Cardiac septum (tissue), 1 donor: ENCODE measurements around the gene WDR37. TPM values are rescaled to one million over a fixed set of nuclear protein-coding genes. Genes with fewer than 3 reads are reported as not detected.
"Not testable (repeated sequence)": the region's sequence is repeated elsewhere in the genome, so short reads cannot be mapped to it uniquely, and the experiment has no call there.

Experiments
- DNase-seq: peaks from one replicate; pipeline ENCODE4 v3.0.0-alpha.2; 2020; ENCODE audit warnings: low spot score
- intact Hi-C: fragments of 100-400 bp; cut with DNase I; formaldehyde crosslinking; loops from one replicate; pipeline ENCODE4 v1.14.0; 2022
- long read RNA-seq: library from polyadenylated mRNA; unstranded; transcript quantifications from one replicate; pipeline ENCODE4 v2.0.0, GENCODE V29; 2021
- total RNA-seq: library from RNA; stranded (reverse); fragmentation: NEBNext Ultra II Directional; extraction: Animal tissue kit (Norgen Biotek cat#: 25700); gene quantifications from one replicate; pipeline ENCODE4 v1.2.1, GENCODE V29; 2021
- donor health status: DM: no; HTN: no; CAD: no.

Gene WDR37, protein sequence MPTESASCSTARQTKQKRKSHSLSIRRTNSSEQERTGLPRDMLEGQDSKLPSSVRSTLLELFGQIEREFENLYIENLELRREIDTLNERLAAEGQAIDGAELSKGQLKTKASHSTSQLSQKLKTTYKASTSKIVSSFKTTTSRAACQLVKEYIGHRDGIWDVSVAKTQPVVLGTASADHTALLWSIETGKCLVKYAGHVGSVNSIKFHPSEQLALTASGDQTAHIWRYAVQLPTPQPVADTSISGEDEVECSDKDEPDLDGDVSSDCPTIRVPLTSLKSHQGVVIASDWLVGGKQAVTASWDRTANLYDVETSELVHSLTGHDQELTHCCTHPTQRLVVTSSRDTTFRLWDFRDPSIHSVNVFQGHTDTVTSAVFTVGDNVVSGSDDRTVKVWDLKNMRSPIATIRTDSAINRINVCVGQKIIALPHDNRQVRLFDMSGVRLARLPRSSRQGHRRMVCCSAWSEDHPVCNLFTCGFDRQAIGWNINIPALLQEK
- 28.1 TPM for total RNA-seq
- long read RNA-seq, full-length matches to known transcripts: 5 of 44 reads
- long read RNA-seq, partial matches to known transcripts: 12 of 44 reads
- long read RNA-seq, other reads (novel, unspliced or antisense): 27 of 44 reads

DNA sequence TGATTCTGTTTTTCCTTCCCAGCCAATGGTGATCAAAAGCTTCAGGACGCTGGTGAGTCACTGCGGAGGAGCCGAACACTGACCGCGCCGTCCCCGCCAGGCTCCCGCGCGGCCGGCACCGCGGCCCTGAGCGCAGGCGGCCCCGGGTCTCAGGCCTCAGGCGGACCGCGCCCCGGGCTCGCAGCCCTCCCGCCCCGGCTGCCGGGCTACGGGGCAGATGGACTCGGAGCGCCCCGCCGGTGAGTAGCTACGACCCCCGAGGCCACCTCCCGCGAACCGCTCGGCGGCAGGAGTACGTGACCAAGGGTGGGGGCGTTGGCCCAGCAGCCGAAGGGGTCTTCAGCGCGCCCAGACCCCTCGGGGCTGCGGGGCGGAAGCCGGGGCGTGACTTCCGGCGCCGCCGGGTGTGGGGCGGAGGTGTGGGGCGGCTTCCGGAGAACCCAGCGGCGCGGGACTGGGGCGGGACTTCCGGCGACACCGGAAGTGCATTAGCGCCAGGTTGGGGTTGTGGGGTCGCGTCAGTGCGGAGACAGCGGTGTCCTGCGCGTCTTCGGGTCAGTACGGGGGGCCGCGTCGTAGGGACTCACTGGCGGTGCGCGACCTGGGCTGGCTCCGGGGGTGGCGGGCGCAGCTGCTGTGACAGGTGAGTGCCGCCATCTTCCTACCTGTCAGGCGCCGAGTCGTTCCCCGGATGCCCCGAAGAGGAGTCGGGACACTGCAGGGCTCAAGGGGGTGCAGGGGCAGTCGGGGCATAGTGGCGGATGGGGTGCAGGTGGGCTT, at the start of gene WDR37:
TSS of gene WDR37 (plus strand) at position 60 of the 780 bp plus-strand sequence. CDS start 15,771 bp downstream, outside the sequence.
- DNase-seq: peak; percentile 93
- intact Hi-C loops: loop anchor here (5.0 kb wide), 1 partner anchor 124 kb away; the partner anchor contains the start of gene LARP4B

DNA sequence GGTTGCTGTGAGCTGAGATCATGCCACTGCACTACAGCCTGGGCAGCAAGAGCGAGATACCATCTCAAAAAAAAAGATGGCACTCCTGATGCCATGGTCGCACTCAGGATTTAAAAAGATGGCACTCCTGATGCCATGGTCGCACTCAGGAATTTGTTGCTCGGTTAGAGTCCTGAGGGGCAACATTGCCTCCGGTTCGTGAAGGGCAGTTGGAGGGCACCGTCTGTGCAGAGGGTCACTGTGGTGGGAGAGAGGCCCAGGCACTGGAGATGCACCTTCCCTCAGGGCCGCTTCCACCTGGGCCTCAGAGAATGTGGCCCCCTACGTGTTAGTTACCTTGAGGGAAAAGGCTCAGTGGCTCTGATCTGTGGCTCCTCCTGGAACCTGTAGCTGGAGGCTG, 49.6 kb upstream of the WDR37 start:
- intact Hi-C loops: no loop called here
- DNase-seq: peak; percentile 63

DNA sequence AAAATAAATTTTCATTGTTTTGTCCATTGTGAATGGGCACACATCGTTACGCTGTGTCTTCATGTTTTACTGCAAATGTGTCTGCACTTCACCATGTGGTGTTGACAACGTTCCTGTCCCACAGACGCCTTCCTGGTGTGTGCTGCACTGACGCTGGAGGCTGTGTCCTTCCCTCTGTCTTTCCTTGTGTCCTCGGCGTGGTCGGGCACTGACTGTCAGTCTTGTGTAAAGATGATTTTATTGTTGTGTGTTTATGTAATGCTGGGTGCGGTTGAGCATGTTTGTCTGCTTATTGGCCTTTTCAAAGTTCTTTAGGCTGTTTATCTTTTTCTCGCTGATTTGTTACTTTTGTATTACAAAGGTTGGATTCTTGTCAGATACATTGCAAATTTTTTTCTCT, 48.6 kb upstream of the WDR37 start:
- intact Hi-C loops: no loop called here
- DNase-seq: peak; percentile 55

DNA sequence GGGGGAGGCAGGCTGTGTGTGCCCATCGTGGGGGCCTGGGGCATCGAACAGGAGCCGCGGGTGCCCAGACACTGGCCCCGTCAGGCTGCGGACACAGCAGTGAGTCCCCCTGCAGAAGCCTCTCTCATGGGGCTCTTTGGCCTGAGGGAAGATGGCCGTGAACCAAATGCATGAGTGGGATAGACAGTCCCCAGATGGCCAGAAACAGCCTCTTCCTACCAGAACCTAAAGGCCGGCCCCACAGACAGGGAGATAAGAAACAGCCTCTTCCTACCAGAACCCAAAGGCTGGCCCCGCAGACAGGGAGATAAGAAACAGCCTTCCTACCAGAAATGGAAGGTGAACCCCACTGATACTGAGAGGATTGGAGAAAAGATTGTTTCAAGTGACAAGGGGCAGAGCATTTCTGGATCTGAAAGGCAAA, 47.1 kb upstream of the WDR37 start:
- peak; percentile 73 for DNase-seq
- intact Hi-C loops: no loop called here

DNA sequence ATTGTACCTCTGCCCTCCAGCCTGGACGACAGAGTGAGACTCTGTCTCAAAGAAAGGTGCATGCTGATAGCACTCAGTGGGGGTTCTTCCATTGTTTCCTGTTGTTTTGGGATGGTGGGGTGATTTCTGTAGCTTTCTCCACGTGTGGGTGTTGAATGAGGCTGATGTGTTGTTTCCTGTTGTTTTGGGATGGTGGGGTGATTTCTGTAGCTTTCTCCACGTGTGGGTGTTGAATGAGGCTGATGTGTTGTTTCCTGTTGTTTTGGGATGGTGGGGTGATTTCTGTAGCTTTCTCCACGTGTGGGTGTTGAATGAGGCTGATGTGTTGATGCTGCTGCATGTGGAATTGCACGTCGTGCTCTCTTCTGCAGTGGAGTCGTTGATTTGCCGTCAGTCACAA, 46.2 kb upstream of the WDR37 start:
- DNase-seq, intact Hi-C loops: not testable (repeated sequence)

DNA sequence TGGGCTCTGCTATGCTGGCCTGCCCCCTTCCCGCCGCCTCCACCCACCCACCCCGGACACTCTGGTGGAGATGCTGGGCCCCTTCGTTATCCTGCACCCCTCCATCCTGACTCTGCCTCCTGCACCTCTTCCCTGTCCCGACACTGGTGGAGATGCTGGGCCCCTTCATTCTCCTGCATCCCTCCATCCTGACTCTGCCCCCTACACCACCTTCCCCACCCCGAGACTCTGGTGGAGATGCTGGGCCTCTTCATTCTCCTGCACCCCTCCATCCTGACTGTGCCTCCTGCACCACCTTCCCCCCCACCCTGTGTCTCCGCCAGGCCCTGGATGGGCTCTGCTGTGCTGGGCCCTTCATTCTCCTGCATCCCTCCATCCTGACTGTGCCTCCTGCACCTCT, 45.5 kb upstream of the WDR37 start:
- intact Hi-C loops: no loop called here

DNA sequence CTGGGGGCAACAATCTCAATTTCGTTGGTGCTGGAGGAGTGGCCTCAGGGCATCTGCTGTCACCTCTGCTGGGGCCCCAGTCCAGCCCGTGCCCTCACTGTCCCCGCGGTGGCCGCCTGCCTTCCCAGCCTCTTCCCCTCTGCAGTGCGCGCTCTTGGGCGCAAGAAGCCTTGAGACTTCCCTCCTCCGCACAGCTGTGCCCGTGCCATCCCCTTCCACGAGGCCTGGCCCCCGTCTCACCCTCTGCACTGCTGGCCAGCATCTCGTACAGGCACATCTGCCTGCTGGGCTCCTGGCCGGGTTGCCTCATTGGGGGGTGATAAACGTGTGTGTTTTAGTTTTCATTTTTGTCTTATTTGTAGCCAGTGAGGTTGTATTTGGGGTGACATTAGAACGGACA, 44.5 kb upstream of the WDR37 start:
- intact Hi-C loops: no loop called here
- peak; percentile 71 for DNase-seq

More for the DNA sequence above, 45.5 kb upstream of the WDR37 start:
- peak; percentile 43 for DNase-seq

DNA sequence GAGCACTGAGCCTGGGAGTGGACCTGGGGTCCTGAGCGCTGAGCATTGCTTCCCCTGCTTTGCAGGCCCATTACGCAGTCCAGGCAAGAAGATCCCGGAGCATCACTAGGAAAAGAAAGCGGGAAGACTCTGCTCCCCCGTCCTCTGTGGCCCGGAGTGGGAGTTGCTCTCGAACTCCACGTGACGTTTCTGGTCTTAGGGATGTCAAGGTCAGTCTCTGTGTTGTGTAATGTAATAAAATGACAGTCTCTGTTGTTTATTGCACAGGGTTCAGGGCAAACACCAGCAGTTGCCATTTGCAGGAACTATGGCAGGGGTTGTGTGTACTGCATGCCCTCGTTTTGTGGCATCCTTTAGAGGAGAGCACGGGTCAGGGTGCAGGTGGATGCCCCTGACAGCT, 40.5 kb upstream of the WDR37 start:
- peak; percentile 46 for DNase-seq
- intact Hi-C loops: no loop called here

DNA sequence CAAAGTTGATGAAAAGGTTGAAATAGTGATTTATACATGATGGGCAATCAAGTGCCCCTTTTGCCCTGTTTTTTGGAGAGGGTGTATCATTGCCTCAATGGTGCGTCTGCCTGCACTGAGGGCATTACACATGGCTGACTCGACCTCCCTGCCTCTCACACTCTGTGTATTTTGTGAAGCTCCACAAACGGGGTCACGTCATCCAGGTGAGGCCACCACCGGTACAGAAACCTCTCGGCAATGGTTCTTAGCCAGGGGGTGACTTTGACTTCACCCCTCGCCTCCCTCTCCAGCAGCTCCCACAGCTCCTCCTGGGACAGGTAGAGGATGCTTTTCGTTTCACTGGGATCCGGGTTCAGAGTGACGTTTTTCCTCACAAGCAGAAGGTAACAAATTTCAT, 36.8 kb upstream of the WDR37 start:
- intact Hi-C loops: no loop called here
- DNase-seq: peak; percentile 64

DNA sequence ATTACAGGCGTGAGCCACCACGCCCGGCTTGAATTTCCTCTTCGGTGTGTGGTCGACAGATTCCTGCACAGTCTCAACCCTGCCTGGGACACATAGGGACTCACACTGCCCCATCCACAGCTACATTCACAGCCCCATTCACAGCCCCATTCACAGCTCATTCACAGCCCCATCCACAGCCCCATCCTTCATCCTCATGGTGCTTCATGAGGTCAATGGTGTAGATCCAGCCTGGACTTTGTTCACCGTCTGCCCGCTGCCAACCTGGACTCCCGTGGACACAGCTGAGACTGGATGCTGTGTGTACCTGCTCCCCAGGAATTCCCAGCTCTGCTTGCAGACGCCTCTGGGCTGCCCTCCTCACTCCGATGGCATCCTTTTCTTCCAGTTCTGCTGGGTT, 35.7 kb upstream of the WDR37 start:
- intact Hi-C loops: no loop called here
- DNase-seq: peak; percentile 22

DNA sequence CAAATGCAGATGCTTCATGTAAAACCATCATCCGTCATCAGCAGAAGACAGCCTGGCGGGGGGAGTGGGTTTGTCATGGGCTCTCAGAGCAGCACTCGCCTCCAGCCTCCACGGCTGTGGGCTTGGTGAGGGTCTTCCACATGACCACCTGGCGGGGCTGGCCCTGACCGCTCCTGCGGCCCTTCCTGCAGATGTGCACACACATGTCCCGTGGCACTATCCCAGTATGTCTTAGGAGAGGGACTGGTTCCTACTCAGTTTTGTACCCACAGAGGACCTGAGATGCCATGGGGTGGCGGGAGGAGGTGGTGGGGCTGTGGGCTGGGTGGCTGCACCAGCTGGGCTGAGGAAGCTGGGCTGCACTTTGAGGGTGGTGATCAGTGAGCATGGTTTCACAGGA, 35.2 kb upstream of the WDR37 start:
- peak; percentile 58 for DNase-seq
- intact Hi-C loops: no loop called here

DNA sequence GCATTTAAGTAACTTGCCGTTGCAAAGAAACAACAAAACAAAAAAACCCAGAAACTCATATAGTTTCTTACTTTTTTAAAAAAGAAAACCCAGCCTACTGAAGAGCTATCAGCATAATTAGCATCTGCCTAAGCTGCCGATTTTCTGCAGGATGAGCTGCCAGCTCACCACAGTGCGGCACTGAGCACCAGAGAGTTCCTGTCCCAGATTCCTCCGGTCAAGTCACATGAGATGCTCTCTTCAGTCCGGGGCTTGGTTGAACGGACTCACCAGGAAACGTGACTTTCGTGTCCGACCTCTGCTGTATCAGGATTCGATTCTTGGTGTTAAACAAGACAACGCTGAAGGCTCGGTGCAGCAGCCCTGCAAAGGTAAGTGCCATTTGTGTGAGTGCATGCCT, 33.8 kb upstream of the WDR37 start:
- intact Hi-C loops: no loop called here
- peak; percentile 74 for DNase-seq

DNA sequence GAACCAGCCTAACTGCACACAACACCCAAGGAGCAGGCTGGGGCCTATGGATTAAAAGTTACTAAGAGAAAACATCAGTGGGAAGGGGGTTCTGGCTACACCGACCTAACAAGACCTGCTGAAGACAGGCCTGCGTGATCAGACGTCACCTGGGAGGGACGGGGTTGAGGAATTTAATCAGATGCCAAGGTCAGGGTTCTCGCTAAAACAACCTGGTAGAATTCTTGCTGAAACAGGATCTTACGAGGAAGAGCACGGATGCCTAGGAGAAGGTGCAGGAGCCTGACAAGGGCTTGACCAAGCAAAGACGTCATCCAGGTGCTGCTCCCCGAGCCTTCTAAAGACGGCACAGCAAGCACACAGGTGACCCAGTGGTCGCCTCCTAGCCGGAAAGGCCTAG, 32.1 kb upstream of the WDR37 start:
- intact Hi-C loops: no loop called here
- peak; percentile 53 for DNase-seq

DNA sequence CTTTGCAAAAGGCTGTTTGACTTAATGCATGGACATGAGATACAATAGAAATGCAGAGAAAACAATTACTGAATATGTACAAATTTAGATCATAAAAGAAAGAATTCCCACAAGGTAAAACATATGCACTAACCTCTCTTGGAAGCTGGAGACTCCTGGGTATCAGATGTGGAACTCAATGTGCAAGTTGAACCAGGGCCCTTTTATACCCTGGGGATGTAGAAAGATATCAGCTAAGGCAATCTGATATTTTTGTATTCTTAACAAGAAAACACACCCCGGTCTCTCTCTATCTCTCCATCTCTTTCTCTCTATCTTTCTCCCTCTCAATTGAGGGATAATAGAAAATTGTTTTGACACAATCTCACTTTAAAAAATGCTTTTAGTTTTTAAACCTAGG, 30.5 kb upstream of the WDR37 start, which contains the start of gene IDI2:
TSS of gene IDI2 (minus strand) at position 177 of the 400 bp plus-strand sequence. CDS start 1,136 bp downstream, outside the sequence.
- no peak for DNase-seq
- intact Hi-C loops: no loop called here

DNA sequence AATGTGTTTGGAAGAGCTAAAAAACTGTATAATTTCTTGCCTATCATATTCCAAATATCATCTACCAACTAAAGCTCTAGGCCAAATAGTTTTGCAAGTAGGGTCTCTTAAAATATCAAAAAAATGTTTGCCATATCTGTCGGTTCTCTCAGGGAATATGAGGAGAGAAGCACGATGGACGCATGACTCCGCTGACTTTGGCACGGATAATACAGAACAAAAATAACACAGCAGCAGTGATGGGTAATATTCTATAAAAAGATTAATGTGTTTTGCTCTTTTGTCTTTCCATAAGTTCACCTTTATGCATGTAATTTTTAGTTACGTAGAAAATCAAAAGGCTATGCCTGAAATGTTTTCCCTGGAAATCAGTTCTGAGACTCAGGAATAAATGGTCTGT, 29.6 kb upstream of the WDR37 start:
- peak; percentile 27 for DNase-seq
- intact Hi-C loops: no loop called here

DNA sequence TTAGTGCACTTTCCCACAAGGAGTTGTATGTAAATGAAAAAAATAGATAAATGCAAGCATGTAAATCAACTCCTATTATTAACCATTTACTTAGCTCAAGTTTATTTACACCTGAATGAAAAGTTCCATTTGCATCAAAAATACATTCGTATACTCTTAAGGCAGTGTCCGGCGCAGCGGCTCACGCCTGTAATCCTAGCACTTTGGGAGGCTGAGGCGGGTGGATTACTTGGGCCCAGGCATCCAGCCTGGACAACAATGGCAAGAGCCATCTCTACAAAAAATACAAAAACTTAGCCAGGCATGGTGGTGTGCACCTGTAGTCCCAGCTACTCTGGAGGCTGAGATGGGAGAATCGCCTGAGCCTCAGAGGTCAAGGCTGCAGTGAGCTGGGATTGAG, 26.3 kb upstream of the WDR37 start:
- DNase-seq: peak; percentile 38
- intact Hi-C loops: no loop called here

DNA sequence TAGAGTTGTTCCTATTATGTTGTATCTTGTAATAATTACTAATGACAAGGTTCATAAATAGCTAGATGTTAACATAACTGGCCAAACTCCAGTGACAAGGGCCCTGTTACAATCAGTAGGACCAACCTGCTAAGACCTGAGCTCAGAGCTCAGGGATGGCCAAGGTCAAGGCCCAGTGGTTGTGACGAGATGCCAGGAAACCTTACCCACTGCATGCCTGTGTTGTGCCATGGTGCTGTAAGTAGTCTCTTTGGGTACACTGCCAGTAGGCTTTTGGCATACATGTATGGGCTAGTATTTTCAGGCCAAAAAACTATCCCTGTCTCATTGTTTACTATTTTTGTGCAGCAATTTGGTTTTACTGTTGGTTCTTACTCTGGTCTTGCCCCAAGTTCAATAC, 22.6 kb upstream of the WDR37 start:
- peak; percentile 17 for DNase-seq
- intact Hi-C loops: no loop called here

DNA sequence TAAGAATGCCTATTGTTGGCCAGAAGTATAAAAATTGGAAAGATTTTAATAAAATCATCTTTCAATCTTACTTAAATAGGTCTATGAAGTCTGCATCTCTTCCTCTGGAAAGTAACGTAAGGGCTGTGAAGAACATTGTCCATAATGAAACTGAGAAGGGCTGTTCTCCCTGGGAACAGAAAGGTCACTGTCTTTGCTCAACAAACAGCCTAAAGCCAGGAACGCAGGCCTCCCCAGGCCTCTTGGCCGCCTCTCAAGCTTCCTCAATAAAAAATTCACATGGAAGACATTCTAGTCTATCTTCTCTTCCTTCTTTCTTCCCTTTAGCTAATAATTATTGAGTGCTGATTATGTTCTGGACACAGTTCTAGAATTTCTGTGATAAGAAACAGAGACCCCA, 21.4 kb upstream of the WDR37 start:
- intact Hi-C loops: no loop called here
- DNase-seq: no peak

DNA sequence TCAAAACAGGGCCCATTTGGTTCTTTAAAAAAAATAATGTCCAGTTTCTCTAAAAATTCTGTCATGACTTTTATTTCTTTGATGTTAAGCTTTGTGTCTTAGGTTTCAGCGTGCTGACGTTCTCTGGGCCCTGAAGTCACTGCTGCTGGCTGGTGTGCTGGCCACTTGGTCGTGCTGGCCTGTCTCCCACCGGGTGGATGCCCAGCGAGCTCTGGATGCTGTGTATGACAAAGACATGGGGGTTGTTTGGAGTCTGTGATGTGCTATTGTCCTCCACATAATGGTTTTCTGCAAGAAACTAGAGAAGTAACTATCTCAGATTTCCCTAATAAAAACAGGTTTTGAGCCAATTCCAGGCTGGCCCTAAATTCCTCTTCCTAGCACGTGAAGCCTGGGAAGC, 21.0 kb upstream of the WDR37 start:
- DNase-seq: no peak

DNA sequence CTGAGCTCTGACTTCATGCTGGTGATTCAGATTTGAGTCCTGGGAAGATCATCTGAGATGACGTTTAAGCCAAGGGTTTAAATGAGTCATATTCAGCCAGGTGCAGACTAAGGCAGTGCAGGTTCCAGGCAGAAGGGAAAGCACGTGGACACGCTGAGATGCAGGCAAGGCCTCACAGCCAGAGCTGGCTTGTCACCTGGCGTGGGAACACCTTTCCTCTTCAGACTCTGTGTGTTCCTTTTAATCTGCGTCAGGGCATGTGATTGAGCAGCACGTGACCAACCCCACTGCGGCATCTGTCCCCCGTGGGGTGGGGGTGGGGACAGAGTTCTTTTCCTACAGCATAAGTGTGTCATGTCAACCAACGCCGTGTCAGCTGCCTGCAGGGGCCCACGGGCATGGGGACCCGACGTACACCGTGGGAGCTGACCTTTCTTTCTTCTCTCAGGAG, 19.8 kb upstream of the WDR37 start:
- intact Hi-C loops: no loop called here
- DNase-seq: no peak

More for the DNA sequence above, 21.0 kb upstream of the WDR37 start:
- intact Hi-C loops: no loop called here
